IPS-20b (cell line): ENCODE results near the gene GPR148.

Experiments
- H3K27ac ChIP-seq: one replicate; pipeline ENCODE4 v1.5.1; 2013; ENCODE audit warnings: low read length
- H3K27me3 ChIP-seq: 2 replicates; pipeline ENCODE4 v1.6.1; 2013; ENCODE audit warnings: mild to moderate bottlenecking, low read length, inconsistent platforms; ENCODE audit not compliant: insufficient read depth
- H3K36me3 ChIP-seq: 2 replicates; pipeline ENCODE4 v1.6.1; 2013; ENCODE audit warnings: low read depth, mild to moderate bottlenecking, inconsistent platforms, low read length, moderate library complexity; ENCODE audit not compliant: insufficient read depth
- H3K4me1 ChIP-seq: 2 replicates; pipeline ENCODE4 v1.6.1; 2013; ENCODE audit warnings: mild to moderate bottlenecking, control low read depth, inconsistent platforms, low read length, moderate library complexity; ENCODE audit not compliant: insufficient read depth
- H3K4me3 ChIP-seq: 2 replicates; pipeline ENCODE4 v1.5.1; 2013; ENCODE audit warnings: mild to moderate bottlenecking, low read length, inconsistent platforms
- H3K9ac ChIP-seq: 2 replicates; pipeline ENCODE4 v1.6.1; 2013; ENCODE audit warnings: low read depth, mild to moderate bottlenecking, inconsistent platforms, low read length, moderate library complexity
- H3K9me3 ChIP-seq: 2 replicates; pipeline ENCODE4 v1.6.1; 2013; ENCODE audit warnings: mild to moderate bottlenecking, low read depth, low read length, inconsistent platforms; ENCODE audit not compliant: insufficient read depth

GPR148 gene

GRCh38 chr2:130764821-130765115, 35.9 kb downstream of the GPR148 start:
- Histone ChIP-seq H3K27me3 (no peaks in the 10 kb centered on the region; the same call in 1 of the 2 replicates), H3K9me3 (no peaks in the 10 kb centered on the region), H3K4me1 (no peaks in the 10 kb centered on the region), H3K36me3 (no peaks in the 10 kb centered on the region), H3K4me3 (no peak overlapping the region), H3K9ac (no peak overlapping the region), H3K27ac (no peak overlapping the region)

- Histone ChIP-seq H3K9ac (no peak overlapping the region), H3K4me3 (no peak overlapping the region), H3K27ac (no peak overlapping the region), H3K27me3 (no peaks in the 10 kb centered on the region; the same call in 1 of the 2 replicates), H3K4me1 (no peaks in the 10 kb centered on the region), H3K36me3 (no peaks in the 10 kb centered on the region), H3K9me3 (no peaks in the 10 kb centered on the region)
Measured at GRCh38 chr2:130765464-130765863, 36.6 kb downstream of the GPR148 start.

GRCh38 chr2:130766037-130766436, 37.2 kb downstream of the GPR148 start:
- no peak overlapping the region for H3K27ac ChIP-seq
- no peaks in the 10 kb centered on the region for H3K36me3 ChIP-seq
- H3K27me3 ChIP-seq: no peaks in the 10 kb centered on the region
- no peaks in the 10 kb centered on the region; the same call in 1 of the 2 replicates for H3K4me1 ChIP-seq
- H3K4me3 ChIP-seq: no peak overlapping the region
- H3K9me3 ChIP-seq: no peaks in the 10 kb centered on the region
- H3K9ac ChIP-seq: no peak overlapping the region

- Histone ChIP-seq H3K4me1 (no peaks in the 10 kb centered on the region; the same call in 1 of the 2 replicates), H3K9ac (no peak overlapping the region), H3K27ac (no peak overlapping the region)
Measured at GRCh38 chr2:130766711-130767407, 38.0 kb downstream of the GPR148 start.

GRCh38 chr2:130767408-130767775, 38.5 kb downstream of the GPR148 start:
- no peaks in the 10 kb centered on the region for H3K27me3 ChIP-seq
- no peak overlapping the region for H3K27ac ChIP-seq
- H3K36me3 ChIP-seq: no peaks in the 10 kb centered on the region
- no peaks in the 10 kb centered on the region; the same call in 1 of the 2 replicates for H3K4me1 ChIP-seq
- H3K9ac ChIP-seq: no peak overlapping the region
- H3K4me3 ChIP-seq: no peak overlapping the region
- H3K9me3 ChIP-seq: no peaks in the 10 kb centered on the region

More at GRCh38 chr2:130766711-130767407, 38.0 kb downstream of the GPR148 start:
- H3K36me3 ChIP-seq: no peaks in the 10 kb centered on the region
- no peaks in the 10 kb centered on the region for H3K27me3 ChIP-seq
- H3K9me3 ChIP-seq: no peaks in the 10 kb centered on the region
- no peak overlapping the region for H3K4me3 ChIP-seq

GRCh38 chr2:130768191-130768855, 39.5 kb downstream of the GPR148 start:
- no peaks in the 10 kb centered on the region for H3K27me3 ChIP-seq
- H3K9me3 ChIP-seq: 0 out of 2 replicates have a peak, but pooled peaks cover 3% of the 10 kb centered on the region
- H3K9ac ChIP-seq: no peak overlapping the region
- H3K4me3 ChIP-seq: no peak overlapping the region
- no peaks in the 10 kb centered on the region; the same call in 1 of the 2 replicates for H3K4me1 ChIP-seq
- no peaks in the 10 kb centered on the region for H3K36me3 ChIP-seq
- no peak overlapping the region for H3K27ac ChIP-seq

GRCh38 chr2:130769343-130769907, 40.6 kb downstream of the GPR148 start:
- Histone ChIP-seq H3K4me1 (no peaks in the 10 kb centered on the region; the same call in 1 of the 2 replicates), H3K27me3 (no peaks in the 10 kb centered on the region), H3K36me3 (no peaks in the 10 kb centered on the region), H3K27ac (no peak overlapping the region), H3K4me3 (no peak overlapping the region), H3K9ac (no peak overlapping the region), H3K9me3 (0 out of 2 replicates have a peak, but pooled peaks cover 3% of the 10 kb centered on the region)

GRCh38 chr2:130776550-130776949, 47.7 kb downstream of the GPR148 start:
- no peak overlapping the region for H3K27ac ChIP-seq
- no peak overlapping the region for H3K4me3 ChIP-seq
- 0 out of 2 replicates have a peak, but pooled peaks cover 3% of the 10 kb centered on the region for H3K9me3 ChIP-seq
- H3K36me3 ChIP-seq: no peaks in the 10 kb centered on the region
- no peaks in the 10 kb centered on the region for H3K4me1 ChIP-seq
- H3K9ac ChIP-seq: no peak overlapping the region
- no peaks in the 10 kb centered on the region for H3K27me3 ChIP-seq

- Histone ChIP-seq H3K27me3 (no peaks in the 10 kb centered on the region), H3K9ac (no peak overlapping the region), H3K36me3 (no peaks in the 10 kb centered on the region), H3K27ac (no peak overlapping the region), H3K9me3 (no peaks in the 10 kb centered on the region), H3K4me3 (no peak overlapping the region), H3K4me1 (no peaks in the 10 kb centered on the region)
Measured at GRCh38 chr2:130778781-130779180, 49.9 kb downstream of the GPR148 start.
